HL-60 (cell line): Measurements from ENCODE around the gene CREB5.

Source experiments
- DNase-seq, 2 experiments: peaks; one replicate each; pipeline ENCODE4 v3.0.0-alpha.2; 2010 to 2020; ENCODE audit warnings: low read depth in 1 of 2, low spot score in 1 of 2
- H3K27ac ChIP-seq: fragments of 250-450 bp; sonication (Bioruptor Pico); replicated peaks from 2 replicates; pipeline ENCODE4 v1.5.1; 2020; ENCODE audit warnings: mild to moderate bottlenecking, moderate library complexity
- H3K27me3 ChIP-seq: fragments of 250-450 bp; sonication (Bioruptor Pico); 2 replicates; pipeline ENCODE4 v1.5.1; 2021; ENCODE audit warnings: mild to moderate bottlenecking, moderate library complexity; ENCODE audit not compliant: insufficient read depth, poor library complexity, severe bottlenecking
- H3K4me3 ChIP-seq: replicated peaks from 2 replicates; pipeline ENCODE4 v1.5.1; 2011; ENCODE audit warnings: mild to moderate bottlenecking, control low read depth, low read length; ENCODE audit not compliant: insufficient read depth
- CTCF ChIP-seq: IDR thresholded peaks from one replicate; pipeline ENCODE4 v1.5.1; 2011; ENCODE audit warnings: low read length, control low read depth, inconsistent platforms; ENCODE audit not compliant: insufficient read depth
- GABPA ChIP-seq: IDR thresholded peaks from 2 replicates; pipeline ENCODE4 v1.6.1; 2012; ENCODE audit warnings: low read depth
- POLR2AphosphoS5 ChIP-seq: IDR thresholded peaks from 2 replicates; pipeline ENCODE4 v1.6.1; 2012; ENCODE audit warnings: low read depth
- REST ChIP-seq: IDR thresholded peaks from 2 replicates; pipeline ENCODE4 v1.6.1; 2012; ENCODE audit warnings: low read depth; ENCODE audit not compliant: insufficient replicate concordance
- SPI1 ChIP-seq: IDR thresholded peaks from 2 replicates; pipeline ENCODE4 v1.6.1; 2012; ENCODE audit warnings: low read depth, mild to moderate bottlenecking, borderline replicate concordance

CREB5 gene

GRCh38 chr7:28532181-28532580 lies 119.9 kb downstream of the CREB5 start:
- H3K27ac ChIP-seq, result no peak overlapping the region
- DNase-seq, result no peak
- H3K4me3 ChIP-seq, result no peak overlapping the region
- no peaks in the 10 kb centered on the region for H3K27me3 ChIP-seq
- TF ChIP-seq GABPA (no peak), POLR2AphosphoS5 (no peak), SPI1 (no peak), CTCF (no peak), REST (no peak)

GRCh38 chr7:28533267-28533666 lies 120.9 kb downstream of the CREB5 start:
- no peak overlapping the region for H3K27ac ChIP-seq

More at GRCh38 chr7:28533267-28533666, 120.9 kb downstream of the CREB5 start:
- Histone ChIP-seq H3K4me3 (no peak overlapping the region), H3K27me3 (no peaks in the 10 kb centered on the region)
- TF ChIP-seq POLR2AphosphoS5, result no peak
- TF ChIP-seq SPI1, result no peak
- TF ChIP-seq GABPA, result no peak
- TF ChIP-seq REST, result no peak
- TF ChIP-seq CTCF, result no peak
- DNase-seq, result no peak
